ENCODE measurements around the gene NBR1.

- TF ChIP-seq, protein P1, sequence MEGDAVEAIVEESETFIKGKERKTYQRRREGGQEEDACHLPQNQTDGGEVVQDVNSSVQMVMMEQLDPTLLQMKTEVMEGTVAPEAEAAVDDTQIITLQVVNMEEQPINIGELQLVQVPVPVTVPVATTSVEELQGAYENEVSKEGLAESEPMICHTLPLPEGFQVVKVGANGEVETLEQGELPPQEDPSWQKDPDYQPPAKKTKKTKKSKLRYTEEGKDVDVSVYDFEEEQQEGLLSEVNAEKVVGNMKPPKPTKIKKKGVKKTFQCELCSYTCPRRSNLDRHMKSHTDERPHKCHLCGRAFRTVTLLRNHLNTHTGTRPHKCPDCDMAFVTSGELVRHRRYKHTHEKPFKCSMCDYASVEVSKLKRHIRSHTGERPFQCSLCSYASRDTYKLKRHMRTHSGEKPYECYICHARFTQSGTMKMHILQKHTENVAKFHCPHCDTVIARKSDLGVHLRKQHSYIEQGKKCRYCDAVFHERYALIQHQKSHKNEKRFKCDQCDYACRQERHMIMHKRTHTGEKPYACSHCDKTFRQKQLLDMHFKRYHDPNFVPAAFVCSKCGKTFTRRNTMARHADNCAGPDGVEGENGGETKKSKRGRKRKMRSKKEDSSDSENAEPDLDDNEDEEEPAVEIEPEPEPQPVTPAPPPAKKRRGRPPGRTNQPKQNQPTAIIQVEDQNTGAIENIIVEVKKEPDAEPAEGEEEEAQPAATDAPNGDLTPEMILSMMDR (IDR thresholded peaks at IDR 0.05): no peak
- peak; percentile 67 for TF ChIP-seq POLR2A (IDR thresholded peaks at IDR 0.05)
Observed at GRCh38 chr17:43170766-43171585, at the start of gene NBR1.
